ENCODE results near the gene JAM3.

DNA sequence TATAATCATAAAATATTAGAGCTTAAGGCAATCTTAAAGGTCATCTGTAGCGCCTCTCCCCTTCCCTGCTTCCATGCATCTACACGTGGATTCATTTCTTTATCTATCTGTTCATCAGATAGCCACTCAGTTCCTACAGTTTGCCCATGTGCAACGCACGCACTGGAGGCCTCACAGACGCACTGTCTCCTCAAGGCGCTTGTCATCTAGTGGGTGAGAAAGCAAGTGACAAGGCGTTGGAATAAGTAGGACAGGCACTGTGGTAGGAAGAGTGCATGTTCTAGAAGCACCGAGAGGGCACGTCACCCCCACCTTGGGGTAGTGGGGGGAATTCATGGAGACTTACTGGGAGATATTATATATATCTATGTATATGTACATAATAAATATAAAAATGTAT, 20.8 kb upstream of the JAM3 start:
- TF ChIP-seq CTCF (IDR thresholded peaks at IDR 0.05) (no peak), GATA2 (CRISPR knock-in tag; IDR thresholded peaks at IDR 0.05) (no peak), TEAD4 (IDR thresholded peaks at IDR 0.05; ENCODE audit: borderline replicate concordance, insufficient read depth) (no peak), EP300 (IDR thresholded peaks at IDR 0.05; ENCODE audit: borderline replicate concordance in 1 of 2, low read depth in 1 of 2, low read length in 1 of 2) (no peak), NFIC (IDR thresholded peaks at IDR 0.05; ENCODE audit: borderline replicate concordance) (no peak), POLR2AphosphoS5 (IDR thresholded peaks at IDR 0.05; ENCODE audit: low read depth, low read length) (no peak)
- TF ChIP-seq, protein P1, sequence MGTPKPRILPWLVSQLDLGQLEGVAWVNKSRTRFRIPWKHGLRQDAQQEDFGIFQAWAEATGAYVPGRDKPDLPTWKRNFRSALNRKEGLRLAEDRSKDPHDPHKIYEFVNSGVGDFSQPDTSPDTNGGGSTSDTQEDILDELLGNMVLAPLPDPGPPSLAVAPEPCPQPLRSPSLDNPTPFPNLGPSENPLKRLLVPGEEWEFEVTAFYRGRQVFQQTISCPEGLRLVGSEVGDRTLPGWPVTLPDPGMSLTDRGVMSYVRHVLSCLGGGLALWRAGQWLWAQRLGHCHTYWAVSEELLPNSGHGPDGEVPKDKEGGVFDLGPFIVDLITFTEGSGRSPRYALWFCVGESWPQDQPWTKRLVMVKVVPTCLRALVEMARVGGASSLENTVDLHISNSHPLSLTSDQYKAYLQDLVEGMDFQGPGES (IDR thresholded peaks at IDR 0.05; ENCODE audit: low read depth, low read length), result no peak
- TF ChIP-seq, protein P2, sequence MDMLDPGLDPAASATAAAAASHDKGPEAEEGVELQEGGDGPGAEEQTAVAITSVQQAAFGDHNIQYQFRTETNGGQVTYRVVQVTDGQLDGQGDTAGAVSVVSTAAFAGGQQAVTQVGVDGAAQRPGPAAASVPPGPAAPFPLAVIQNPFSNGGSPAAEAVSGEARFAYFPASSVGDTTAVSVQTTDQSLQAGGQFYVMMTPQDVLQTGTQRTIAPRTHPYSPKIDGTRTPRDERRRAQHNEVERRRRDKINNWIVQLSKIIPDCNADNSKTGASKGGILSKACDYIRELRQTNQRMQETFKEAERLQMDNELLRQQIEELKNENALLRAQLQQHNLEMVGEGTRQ (IDR thresholded peaks at IDR 0.05; ENCODE audit: borderline replicate concordance, low read depth, low read length), result no peak
